GM12892 (cell line): ENCODE results near the gene FAM20B.

ENCODE experiments used
- POLR2A ChIP-seq: IDR thresholded peaks from 2 replicates; pipeline ENCODE4 v1.6.1; 2011; ENCODE audit warnings: low read depth, low read length, control low read depth
- POLR2AphosphoS5 ChIP-seq: IDR thresholded peaks from 2 replicates; pipeline ENCODE4 v1.6.1; 2011; ENCODE audit warnings: low read depth, low read length, control low read depth

DNA sequence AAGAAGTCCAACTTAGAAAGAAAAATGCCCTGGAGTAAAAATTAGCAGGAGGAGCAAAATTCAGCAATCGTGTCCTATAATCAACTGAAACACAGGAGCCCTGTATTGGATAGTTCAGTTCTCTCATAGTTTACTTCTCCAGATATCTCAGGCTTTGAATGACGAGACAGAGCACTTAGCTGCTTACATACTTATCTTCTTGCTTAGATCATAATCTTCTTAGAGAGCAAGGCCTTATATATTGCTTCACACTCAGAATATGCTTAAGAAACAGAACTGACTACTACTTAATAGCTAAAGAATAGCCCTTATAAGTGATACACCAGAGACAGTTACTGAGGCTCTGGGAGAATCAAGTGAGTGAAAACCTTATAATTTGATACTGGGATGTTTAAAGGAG lies 95.0 kb downstream of the FAM20B start:
- TF ChIP-seq POLR2A (no peak), POLR2AphosphoS5 (no peak)
